Measurements from ENCODE around the gene RARA. TPM values are rescaled to one million over a fixed set of nuclear protein-coding genes. Genes with fewer than 3 reads are reported as not detected.

Gene RARA
- polyA plus RNA-seq, 1 donor from 2014 or later: 6.6 TPM

- no peak for TF ChIP-seq CTCF (IDR thresholded peaks at IDR 0.05; ENCODE audit: poor library complexity, severe bottlenecking)
- no peak for TF ChIP-seq TAF1 (IDR thresholded peaks at IDR 0.05; ENCODE audit: low read depth)
Observed at GRCh38 chr17:40342504-40343218, 33.7 kb downstream of the RARA start (continued).

- peak overlapping the region; percentile 91 for H3K4me3 ChIP-seq (ENCODE audit: low read length)
- H3K27me3 ChIP-seq (ENCODE audit: insufficient read depth, low read depth, low read length): no peaks in the 10 kb centered on the region
- no peaks in the 10 kb centered on the region for H3K9me3 ChIP-seq (ENCODE audit: low read length)
- peak overlapping the region; percentile 78 for H3K4me2 ChIP-seq (ENCODE audit: low read length)
- TF ChIP-seq SMC3 (conservative IDR thresholded peaks at IDR 0.05; ENCODE audit: poor library complexity) (no peak), POLR2AphosphoS5 (IDR thresholded peaks at IDR 0.05) (no peak), EP300 (conservative IDR thresholded peaks at IDR 0.05; ENCODE audit: poor library complexity, severe bottlenecking) (no peak), EZH2 (IDR thresholded peaks at IDR 0.05; ENCODE audit: borderline replicate concordance, insufficient read depth, low read length, poor library complexity, severe bottlenecking) (no peak), CTCF (IDR thresholded peaks at IDR 0.05; ENCODE audit: poor library complexity, severe bottlenecking) (no peak), MXI1 (conservative IDR thresholded peaks at IDR 0.05; ENCODE audit: poor library complexity, severe bottlenecking) (no peak), TAF1 (IDR thresholded peaks at IDR 0.05; ENCODE audit: low read depth) (no peak), RAD21 (conservative IDR thresholded peaks at IDR 0.05) (no peak)
- TF ChIP-seq, protein P1, sequence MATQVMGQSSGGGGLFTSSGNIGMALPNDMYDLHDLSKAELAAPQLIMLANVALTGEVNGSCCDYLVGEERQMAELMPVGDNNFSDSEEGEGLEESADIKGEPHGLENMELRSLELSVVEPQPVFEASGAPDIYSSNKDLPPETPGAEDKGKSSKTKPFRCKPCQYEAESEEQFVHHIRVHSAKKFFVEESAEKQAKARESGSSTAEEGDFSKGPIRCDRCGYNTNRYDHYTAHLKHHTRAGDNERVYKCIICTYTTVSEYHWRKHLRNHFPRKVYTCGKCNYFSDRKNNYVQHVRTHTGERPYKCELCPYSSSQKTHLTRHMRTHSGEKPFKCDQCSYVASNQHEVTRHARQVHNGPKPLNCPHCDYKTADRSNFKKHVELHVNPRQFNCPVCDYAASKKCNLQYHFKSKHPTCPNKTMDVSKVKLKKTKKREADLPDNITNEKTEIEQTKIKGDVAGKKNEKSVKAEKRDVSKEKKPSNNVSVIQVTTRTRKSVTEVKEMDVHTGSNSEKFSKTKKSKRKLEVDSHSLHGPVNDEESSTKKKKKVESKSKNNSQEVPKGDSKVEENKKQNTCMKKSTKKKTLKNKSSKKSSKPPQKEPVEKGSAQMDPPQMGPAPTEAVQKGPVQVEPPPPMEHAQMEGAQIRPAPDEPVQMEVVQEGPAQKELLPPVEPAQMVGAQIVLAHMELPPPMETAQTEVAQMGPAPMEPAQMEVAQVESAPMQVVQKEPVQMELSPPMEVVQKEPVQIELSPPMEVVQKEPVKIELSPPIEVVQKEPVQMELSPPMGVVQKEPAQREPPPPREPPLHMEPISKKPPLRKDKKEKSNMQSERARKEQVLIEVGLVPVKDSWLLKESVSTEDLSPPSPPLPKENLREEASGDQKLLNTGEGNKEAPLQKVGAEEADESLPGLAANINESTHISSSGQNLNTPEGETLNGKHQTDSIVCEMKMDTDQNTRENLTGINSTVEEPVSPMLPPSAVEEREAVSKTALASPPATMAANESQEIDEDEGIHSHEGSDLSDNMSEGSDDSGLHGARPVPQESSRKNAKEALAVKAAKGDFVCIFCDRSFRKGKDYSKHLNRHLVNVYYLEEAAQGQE (IDR thresholded peaks at IDR 0.05; ENCODE audit: borderline replicate concordance): no peak
- peak overlapping the region; percentile 97 for H3K9ac ChIP-seq (ENCODE audit: low read length)
- no peak overlapping the region for H2AFZ ChIP-seq (ENCODE audit: low read depth, low read length)
- H3K79me2 ChIP-seq (replicated peaks; ENCODE audit: insufficient read depth, low read length): peaks cover 70% of the 10 kb centered on the region
- peaks cover 2% of the 10 kb centered on the region for H3F3A ChIP-seq (ENCODE audit: insufficient read depth, low read length, poor library complexity, severe bottlenecking)
- H3K9me2 ChIP-seq (ENCODE audit: insufficient read depth, low read length): no peaks in the 10 kb centered on the region
- peak overlapping the region; percentile 88 for H3K27ac ChIP-seq (ENCODE audit: low read length)
- no peaks in the 10 kb centered on the region for H3K36me3 ChIP-seq (ENCODE audit: insufficient read depth, low read length)
- H4K20me1 ChIP-seq (ENCODE audit: insufficient read depth): no peaks in the 10 kb centered on the region
Observed at GRCh38 chr17:40343219-40344119, 34.5 kb downstream of the RARA start.
